SK-N-SH (cell line): ENCODE data around the gene PRDX5. TPM values are rescaled to one million over a fixed set of nuclear protein-coding genes. Genes with fewer than 3 reads are reported as not detected.

Source experiments
- CTCF ChIA-PET: fragments of 300-600, 350-600 bp; formaldehyde crosslinking; extraction: SDS; loops from one replicate; lab custom pipeline; 2021; lab: Yijun Ruan, JAX
- POLR2A ChIA-PET: fragments of 350-600 bp; sonication (Branson Sonifier 250); formaldehyde crosslinking; extraction: SDS; loops from one replicate; lab custom pipeline; 2020; ENCODE audit warnings: antibody characterized with exemption, inconsistent platforms; lab: Yijun Ruan, JAX
- DNase-seq: peaks from one replicate; pipeline ENCODE4 v3.0.0; 2012
- H2AFZ ChIP-seq: fragments of 200-600 bp; sonication (generic); 2 replicates; pipeline ENCODE4 v1.8.1; 2016; ENCODE audit warnings: antibody characterized with exemption, mild to moderate bottlenecking, low read depth
- H3F3A ChIP-seq: fragments of 200-600 bp; sonication (generic); replicated peaks from 2 replicates; pipeline ENCODE3; 2016; ENCODE audit warnings: antibody characterized with exemption, mild to moderate bottlenecking; ENCODE audit not compliant: insufficient read depth
- H3K27ac ChIP-seq, 2 experiments: fragments of 200-500 bp in 1 of 2; fragments of 200-600 bp in 1 of 2; sonication (Bioruptor generic) in 1 of 2; sonication (generic), shearing (Covaris generic) in 1 of 2; 2 replicates each; pipeline versions ENCODE4 v1.5.1 to v1.6.1; 2014 to 2016; ENCODE audit warnings: low read depth in 2 of 2, inconsistent platforms in 1 of 2, low read length in 1 of 2, mild to moderate bottlenecking in 1 of 2, mixed read lengths in 1 of 2
- H3K27me3 ChIP-seq: fragments of 200-600 bp; sonication (generic), shearing (Covaris generic); 2 replicates; pipeline ENCODE4 v1.6.1; 2016; ENCODE audit warnings: mixed run types; ENCODE audit not compliant: insufficient read depth
- H3K36me3 ChIP-seq, 2 experiments: fragments of 200-500 bp in 1 of 2; fragments of 200-600 bp in 1 of 2; sonication (Bioruptor generic) in 1 of 2; sonication (generic) in 1 of 2; replicated peaks in 1 of 2; 2 replicates each; pipeline versions ENCODE3 to v1.5.1; 2014 to 2016; ENCODE audit warnings: low read length in 1 of 2, mild to moderate bottlenecking in 1 of 2; ENCODE audit not compliant: insufficient read depth in 2 of 2, control insufficient read depth in 1 of 2
- H3K4me1 ChIP-seq, 2 experiments: fragments of 200-500 bp in 1 of 2; fragments of 200-600 bp in 1 of 2; sonication (Bioruptor generic) in 1 of 2; sonication (generic), shearing (Covaris generic) in 1 of 2; 2 replicates each; pipeline versions ENCODE4 v1.5.1 to v1.6.1; 2014 to 2016; ENCODE audit warnings: low read depth in 1 of 2, low read length in 1 of 2, mixed run types in 1 of 2; ENCODE audit not compliant: insufficient read depth in 2 of 2, control insufficient read depth in 1 of 2
- H3K4me2 ChIP-seq: fragments of 200-600 bp; sonication (generic), shearing (Covaris generic); 2 replicates; pipeline ENCODE4 v1.6.1; 2017; ENCODE audit warnings: mixed run types
- H3K4me3 ChIP-seq, 2 experiments: fragments of 200-500 bp in 1 of 2; fragments of 200-600 bp in 1 of 2; sonication (Bioruptor generic) in 1 of 2; sonication (generic), shearing (Covaris generic) in 1 of 2; 2 replicates each; pipeline versions ENCODE4 v1.5.1 to v1.8.1; 2014 to 2016; ENCODE audit warnings: low read depth in 2 of 2, inconsistent platforms in 1 of 2, low read length in 1 of 2, mild to moderate bottlenecking in 1 of 2, mixed read lengths in 1 of 2, moderate library complexity in 1 of 2
- H3K79me2 ChIP-seq: fragments of 200-600 bp; sonication (generic); 2 replicates; pipeline ENCODE4 v1.8.1; 2017; ENCODE audit warnings: mild to moderate bottlenecking; ENCODE audit not compliant: insufficient read depth
- H3K9ac ChIP-seq: fragments of 200-600 bp; sonication (generic); 2 replicates; pipeline ENCODE4 v1.6.1; 2017; ENCODE audit warnings: mixed run types
- H3K9me2 ChIP-seq: fragments of 200-600 bp; sonication (generic); 2 replicates; pipeline ENCODE4 v1.6.1; 2017; ENCODE audit warnings: mixed run types
- H3K9me3 ChIP-seq: fragments of 200-600 bp; sonication (generic); 2 replicates; pipeline ENCODE4 v1.6.1; 2017; ENCODE audit warnings: mixed run types, mild to moderate bottlenecking, moderate library complexity
- H4K20me1 ChIP-seq: fragments of 200-600 bp; sonication (generic); 2 replicates; pipeline ENCODE4 v1.6.1; 2017; ENCODE audit warnings: mild to moderate bottlenecking, mixed run types; ENCODE audit not compliant: insufficient read depth
- CHD2 ChIP-seq: fragments of 150-350 bp; IDR thresholded peaks from 2 replicates; pipeline ENCODE4 v1.6.1; 2018; ENCODE audit warnings: low read length; ENCODE audit not compliant: partially characterized antibody
- EP300 ChIP-seq, 2 experiments: IDR thresholded peaks; 2 replicates each; pipeline versions ENCODE4 v1.4.0 to v1.6.1; 2012; ENCODE audit warnings: borderline replicate concordance in 1 of 2, low read depth in 1 of 2, low read length in 1 of 2
- FOXM1 ChIP-seq: IDR thresholded peaks from 2 replicates; pipeline ENCODE4 v1.4.0; 2012; ENCODE audit warnings: low read depth, mild to moderate bottlenecking
- MXI1 ChIP-seq: IDR thresholded peaks from 2 replicates; pipeline ENCODE4 v1.6.1; 2012; ENCODE audit warnings: mild to moderate bottlenecking, low read depth, low read length, improper control_type of control experiment
- POLR2AphosphoS5 ChIP-seq: IDR thresholded peaks from 2 replicates; pipeline ENCODE4 v1.6.1; 2012; ENCODE audit warnings: low read depth, low read length
- RAD21 ChIP-seq: IDR thresholded peaks from 2 replicates; pipeline ENCODE4 v1.6.1; 2012; ENCODE audit warnings: mild to moderate bottlenecking, low read length
- SMC3 ChIP-seq: IDR thresholded peaks from 2 replicates; pipeline ENCODE4 v1.6.1; 2012; ENCODE audit warnings: low read depth, low read length, improper control_type of control experiment
- TAF1 ChIP-seq: IDR thresholded peaks from 2 replicates; pipeline ENCODE4 v1.6.1; 2012; ENCODE audit warnings: low read depth, mild to moderate bottlenecking, low read length, moderate library complexity, borderline replicate concordance
- TCF12 ChIP-seq: IDR thresholded peaks from 2 replicates; pipeline ENCODE4 v1.4.0; 2012
- YY1 ChIP-seq: IDR thresholded peaks from 2 replicates; pipeline ENCODE4 v1.4.0; 2012; ENCODE audit warnings: low read depth, mild to moderate bottlenecking
- WGBS: methylation state at CpG from one replicate; pipeline ENCODE4 v1.1.6; 2017; ENCODE audit warnings: low lambda C conversion rate; 5-methylcytosine and 5-hydroxymethylcytosine counted together
- polyA plus RNA-seq, 3 experiments: library from polyadenylated mRNA; depleted of rRNA; stranded (reverse); fragments of >200 nt; gene quantifications; 2 replicates each; pipeline ENCODE4 v1.2.3, GENCODE V29; 2012
- TF ChIP-seq, protein P1 (sequence below): fragments of 200-600 bp; sonication (generic); IDR thresholded peaks from 2 replicates; pipeline ENCODE4 v1.6.1; 2017; ENCODE audit warnings: antibody characterized with exemption, mild to moderate bottlenecking, moderate library complexity
- TF ChIP-seq, protein P2 (sequence below): IDR thresholded peaks from 2 replicates; pipeline ENCODE4 v1.4.0; 2012; ENCODE audit warnings: low read depth, borderline replicate concordance
- TF ChIP-seq, protein P3 (sequence below): IDR thresholded peaks from 2 replicates; pipeline ENCODE4; 2012
- TF ChIP-seq, protein P4 (sequence below): fragments of 150-350 bp; IDR thresholded peaks from 2 replicates; pipeline ENCODE4 v1.6.1; 2016; ENCODE audit warnings: mild to moderate bottlenecking, low read depth, low read length
- TF ChIP-seq, protein P5 (sequence below): fragments of 150-350 bp; IDR thresholded peaks from 2 replicates; pipeline ENCODE4 v1.6.1; 2017; ENCODE audit warnings: antibody characterized with exemption, low read length, low read depth, borderline replicate concordance
- TF ChIP-seq, protein P6 (sequence below): IDR thresholded peaks from 2 replicates; pipeline ENCODE4 v1.4.0; 2012; ENCODE audit warnings: low read depth, borderline replicate concordance

The PRDX5 gene
- polyA plus RNA-seq, 1 of the 3 experiments (the other 2 are of a cell fraction), result 1,000 TPM

DNA sequence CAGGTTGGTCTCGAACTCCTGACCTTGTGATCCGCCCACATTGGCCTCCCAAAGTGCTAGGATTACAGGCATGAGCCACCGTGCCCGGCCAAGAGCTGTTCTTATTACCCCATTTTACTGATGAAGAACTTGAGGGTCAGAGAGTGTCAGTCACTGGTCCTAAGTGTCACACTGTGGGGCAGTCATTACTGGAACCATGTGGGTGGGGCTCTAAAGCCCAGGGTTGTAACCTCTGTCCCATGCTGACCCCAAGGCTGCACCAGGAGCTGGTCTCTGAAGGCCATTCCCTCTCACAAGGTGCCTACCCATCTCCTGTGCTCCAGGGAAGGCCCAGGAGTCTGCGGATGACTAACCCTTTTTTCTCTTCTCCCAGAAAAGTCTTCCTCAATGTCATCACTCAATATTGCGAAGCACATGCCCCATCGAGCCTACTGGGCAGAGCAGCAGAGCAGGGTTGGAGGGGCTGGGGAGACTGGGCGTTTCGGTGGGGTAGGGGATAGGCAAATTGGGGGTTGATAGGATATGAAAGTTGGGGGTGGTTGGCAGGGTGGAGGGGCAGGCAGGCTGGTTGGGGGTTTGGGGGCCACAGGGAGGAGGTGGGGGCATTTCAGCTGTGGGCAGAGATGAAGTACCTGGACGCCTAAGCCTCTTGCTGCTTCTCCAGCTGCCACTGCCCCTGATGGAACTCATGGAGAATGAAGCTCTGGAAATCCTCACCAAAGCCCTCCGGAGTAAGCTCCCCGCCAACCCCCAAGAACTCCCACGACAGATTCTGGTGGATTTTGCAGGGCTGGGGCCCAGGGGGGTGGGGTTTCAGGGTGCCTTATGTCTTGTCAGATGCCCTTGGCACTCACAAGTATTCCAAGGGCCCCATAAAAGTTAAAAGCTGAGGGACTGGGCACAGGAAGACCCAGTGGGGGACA is 14.6 kb upstream of the PRDX5 start:
- TF ChIP-seq, protein P1, sequence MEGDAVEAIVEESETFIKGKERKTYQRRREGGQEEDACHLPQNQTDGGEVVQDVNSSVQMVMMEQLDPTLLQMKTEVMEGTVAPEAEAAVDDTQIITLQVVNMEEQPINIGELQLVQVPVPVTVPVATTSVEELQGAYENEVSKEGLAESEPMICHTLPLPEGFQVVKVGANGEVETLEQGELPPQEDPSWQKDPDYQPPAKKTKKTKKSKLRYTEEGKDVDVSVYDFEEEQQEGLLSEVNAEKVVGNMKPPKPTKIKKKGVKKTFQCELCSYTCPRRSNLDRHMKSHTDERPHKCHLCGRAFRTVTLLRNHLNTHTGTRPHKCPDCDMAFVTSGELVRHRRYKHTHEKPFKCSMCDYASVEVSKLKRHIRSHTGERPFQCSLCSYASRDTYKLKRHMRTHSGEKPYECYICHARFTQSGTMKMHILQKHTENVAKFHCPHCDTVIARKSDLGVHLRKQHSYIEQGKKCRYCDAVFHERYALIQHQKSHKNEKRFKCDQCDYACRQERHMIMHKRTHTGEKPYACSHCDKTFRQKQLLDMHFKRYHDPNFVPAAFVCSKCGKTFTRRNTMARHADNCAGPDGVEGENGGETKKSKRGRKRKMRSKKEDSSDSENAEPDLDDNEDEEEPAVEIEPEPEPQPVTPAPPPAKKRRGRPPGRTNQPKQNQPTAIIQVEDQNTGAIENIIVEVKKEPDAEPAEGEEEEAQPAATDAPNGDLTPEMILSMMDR, result no peak
- TF ChIP-seq TAF1 (no peak), CHD2 (no peak), TCF12 (no peak), MXI1 (no peak), RAD21 (no peak), YY1 (no peak), POLR2AphosphoS5 (no peak), FOXM1 (no peak), EP300 (IDR thresholded peaks at IDR 0.05; ENCODE audit: borderline replicate concordance in 1 of 2, low read depth in 1 of 2, low read length in 1 of 2) (no peak), SMC3 (no peak)
- TF ChIP-seq, protein P2, sequence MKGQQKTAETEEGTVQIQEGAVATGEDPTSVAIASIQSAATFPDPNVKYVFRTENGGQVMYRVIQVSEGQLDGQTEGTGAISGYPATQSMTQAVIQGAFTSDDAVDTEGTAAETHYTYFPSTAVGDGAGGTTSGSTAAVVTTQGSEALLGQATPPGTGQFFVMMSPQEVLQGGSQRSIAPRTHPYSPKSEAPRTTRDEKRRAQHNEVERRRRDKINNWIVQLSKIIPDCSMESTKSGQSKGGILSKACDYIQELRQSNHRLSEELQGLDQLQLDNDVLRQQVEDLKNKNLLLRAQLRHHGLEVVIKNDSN, result no peak
- TF ChIP-seq, protein P3, sequence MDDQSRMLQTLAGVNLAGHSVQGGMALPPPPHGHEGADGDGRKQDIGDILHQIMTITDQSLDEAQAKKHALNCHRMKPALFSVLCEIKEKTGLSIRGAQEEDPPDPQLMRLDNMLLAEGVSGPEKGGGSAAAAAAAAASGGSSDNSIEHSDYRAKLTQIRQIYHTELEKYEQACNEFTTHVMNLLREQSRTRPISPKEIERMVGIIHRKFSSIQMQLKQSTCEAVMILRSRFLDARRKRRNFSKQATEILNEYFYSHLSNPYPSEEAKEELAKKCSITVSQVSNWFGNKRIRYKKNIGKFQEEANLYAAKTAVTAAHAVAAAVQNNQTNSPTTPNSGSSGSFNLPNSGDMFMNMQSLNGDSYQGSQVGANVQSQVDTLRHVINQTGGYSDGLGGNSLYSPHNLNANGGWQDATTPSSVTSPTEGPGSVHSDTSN, result no peak
- TF ChIP-seq, protein P4, sequence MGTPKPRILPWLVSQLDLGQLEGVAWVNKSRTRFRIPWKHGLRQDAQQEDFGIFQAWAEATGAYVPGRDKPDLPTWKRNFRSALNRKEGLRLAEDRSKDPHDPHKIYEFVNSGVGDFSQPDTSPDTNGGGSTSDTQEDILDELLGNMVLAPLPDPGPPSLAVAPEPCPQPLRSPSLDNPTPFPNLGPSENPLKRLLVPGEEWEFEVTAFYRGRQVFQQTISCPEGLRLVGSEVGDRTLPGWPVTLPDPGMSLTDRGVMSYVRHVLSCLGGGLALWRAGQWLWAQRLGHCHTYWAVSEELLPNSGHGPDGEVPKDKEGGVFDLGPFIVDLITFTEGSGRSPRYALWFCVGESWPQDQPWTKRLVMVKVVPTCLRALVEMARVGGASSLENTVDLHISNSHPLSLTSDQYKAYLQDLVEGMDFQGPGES, result no peak
- TF ChIP-seq, protein P5, sequence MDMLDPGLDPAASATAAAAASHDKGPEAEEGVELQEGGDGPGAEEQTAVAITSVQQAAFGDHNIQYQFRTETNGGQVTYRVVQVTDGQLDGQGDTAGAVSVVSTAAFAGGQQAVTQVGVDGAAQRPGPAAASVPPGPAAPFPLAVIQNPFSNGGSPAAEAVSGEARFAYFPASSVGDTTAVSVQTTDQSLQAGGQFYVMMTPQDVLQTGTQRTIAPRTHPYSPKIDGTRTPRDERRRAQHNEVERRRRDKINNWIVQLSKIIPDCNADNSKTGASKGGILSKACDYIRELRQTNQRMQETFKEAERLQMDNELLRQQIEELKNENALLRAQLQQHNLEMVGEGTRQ, result no peak
- TF ChIP-seq, protein P6, sequence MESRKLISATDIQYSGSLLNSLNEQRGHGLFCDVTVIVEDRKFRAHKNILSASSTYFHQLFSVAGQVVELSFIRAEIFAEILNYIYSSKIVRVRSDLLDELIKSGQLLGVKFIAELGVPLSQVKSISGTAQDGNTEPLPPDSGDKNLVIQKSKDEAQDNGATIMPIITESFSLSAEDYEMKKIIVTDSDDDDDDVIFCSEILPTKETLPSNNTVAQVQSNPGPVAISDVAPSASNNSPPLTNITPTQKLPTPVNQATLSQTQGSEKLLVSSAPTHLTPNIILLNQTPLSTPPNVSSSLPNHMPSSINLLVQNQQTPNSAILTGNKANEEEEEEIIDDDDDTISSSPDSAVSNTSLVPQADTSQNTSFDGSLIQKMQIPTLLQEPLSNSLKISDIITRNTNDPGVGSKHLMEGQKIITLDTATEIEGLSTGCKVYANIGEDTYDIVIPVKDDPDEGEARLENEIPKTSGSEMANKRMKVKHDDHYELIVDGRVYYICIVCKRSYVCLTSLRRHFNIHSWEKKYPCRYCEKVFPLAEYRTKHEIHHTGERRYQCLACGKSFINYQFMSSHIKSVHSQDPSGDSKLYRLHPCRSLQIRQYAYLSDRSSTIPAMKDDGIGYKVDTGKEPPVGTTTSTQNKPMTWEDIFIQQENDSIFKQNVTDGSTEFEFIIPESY, result no peak
- TF ChIP-seq, all 33 proteins: peak for 0
- H3K79me2 ChIP-seq, result peaks cover 22% of the 10 kb centered on the region; the same call in 1 of the 2 replicates
- H3K27me3 ChIP-seq, result no peaks in the 10 kb centered on the region
- no peaks in the 10 kb centered on the region for H4K20me1 ChIP-seq
- H3K9me2 ChIP-seq, result no peaks in the 10 kb centered on the region
- peaks cover 0 to 2% of the 10 kb centered on the region in 2 experiments for H3K36me3 ChIP-seq
- peaks cover 5 to 18% of the 10 kb centered on the region in 2 experiments; a peak in 2 of 4 replicates for H3K4me1 ChIP-seq
- H3F3A ChIP-seq, result peaks cover 12% of the 10 kb centered on the region
- DNase-seq, result no peak
- H3K4me2 ChIP-seq, result peak overlapping the region; percentile 84
- 0 out of 2 replicates have a peak overlapping the region, but pooled peaks have one; percentile 68 for H3K9ac ChIP-seq
- H3K27ac ChIP-seq, result peak overlapping the region; percentile 83 to 96; a peak in 3 of 4 replicates
- CTCF ChIA-PET, result interaction anchor here (0.9 to 6.7 kb wide), 28 partner anchors 8 to 814 kb away, joined by 3 to 196 read pairs (median 6); partner anchors contain the start of genes BAD, FERMT3, GPR137 and KCNK4
- H2AFZ ChIP-seq, result no peak overlapping the region
- no peak overlapping the region for H3K4me3 ChIP-seq
- WGBS, result 96% methylated on average over 11 of the region's 13 CpGs
- no peaks in the 10 kb centered on the region for H3K9me3 ChIP-seq
- POLR2A ChIA-PET, result interaction anchor here (0.7 to 5.8 kb wide), 10 partner anchors 14 to 134 kb away, joined by 3 to 54 read pairs (median 4); partner anchors contain the start of genes FKBP2, PRDX5 and TRMT112
